ENCODE data around the gene COL7A1. TPM values are rescaled to one million over a fixed set of nuclear protein-coding genes. Genes with fewer than 3 reads are reported as not detected.

Gene COL7A1
- total RNA-seq, 1 experiment from 2014 or later = 8.1 TPM

DNA sequence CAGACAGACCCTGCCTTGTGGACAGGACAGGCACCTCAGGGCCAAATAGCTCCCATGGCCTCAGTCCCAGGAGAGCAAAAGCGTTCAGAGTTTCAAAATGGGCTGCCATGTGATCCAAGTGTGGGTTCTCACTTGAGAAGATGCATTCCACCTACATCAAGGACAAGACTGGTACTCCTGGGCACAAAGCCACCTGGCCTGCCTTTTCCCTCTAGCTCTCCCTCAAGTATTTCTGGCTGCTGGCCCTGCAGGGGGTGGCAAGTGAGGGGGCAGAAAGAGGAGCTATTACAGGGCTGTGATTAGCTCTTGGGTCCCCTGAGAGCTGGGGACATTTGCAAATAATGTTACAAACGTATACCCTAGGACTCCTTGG, 6.5 kb upstream of the COL7A1 start (continued):
- TF ChIP-seq, protein P1, sequence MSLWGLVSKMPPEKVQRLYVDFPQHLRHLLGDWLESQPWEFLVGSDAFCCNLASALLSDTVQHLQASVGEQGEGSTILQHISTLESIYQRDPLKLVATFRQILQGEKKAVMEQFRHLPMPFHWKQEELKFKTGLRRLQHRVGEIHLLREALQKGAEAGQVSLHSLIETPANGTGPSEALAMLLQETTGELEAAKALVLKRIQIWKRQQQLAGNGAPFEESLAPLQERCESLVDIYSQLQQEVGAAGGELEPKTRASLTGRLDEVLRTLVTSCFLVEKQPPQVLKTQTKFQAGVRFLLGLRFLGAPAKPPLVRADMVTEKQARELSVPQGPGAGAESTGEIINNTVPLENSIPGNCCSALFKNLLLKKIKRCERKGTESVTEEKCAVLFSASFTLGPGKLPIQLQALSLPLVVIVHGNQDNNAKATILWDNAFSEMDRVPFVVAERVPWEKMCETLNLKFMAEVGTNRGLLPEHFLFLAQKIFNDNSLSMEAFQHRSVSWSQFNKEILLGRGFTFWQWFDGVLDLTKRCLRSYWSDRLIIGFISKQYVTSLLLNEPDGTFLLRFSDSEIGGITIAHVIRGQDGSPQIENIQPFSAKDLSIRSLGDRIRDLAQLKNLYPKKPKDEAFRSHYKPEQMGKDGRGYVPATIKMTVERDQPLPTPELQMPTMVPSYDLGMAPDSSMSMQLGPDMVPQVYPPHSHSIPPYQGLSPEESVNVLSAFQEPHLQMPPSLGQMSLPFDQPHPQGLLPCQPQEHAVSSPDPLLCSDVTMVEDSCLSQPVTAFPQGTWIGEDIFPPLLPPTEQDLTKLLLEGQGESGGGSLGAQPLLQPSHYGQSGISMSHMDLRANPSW (CRISPR knock-in tag; conservative IDR thresholded peaks at IDR 0.05; ENCODE audit: low read depth) = no peak
- TF ChIP-seq FOXJ3 (CRISPR knock-in tag; IDR thresholded peaks at IDR 0.05; ENCODE audit: borderline replicate concordance) = no peak
- TF ChIP-seq ZBTB21 (CRISPR knock-in tag; IDR thresholded peaks at IDR 0.05; ENCODE audit: borderline replicate concordance) = no peak
- TF ChIP-seq, protein P2, sequence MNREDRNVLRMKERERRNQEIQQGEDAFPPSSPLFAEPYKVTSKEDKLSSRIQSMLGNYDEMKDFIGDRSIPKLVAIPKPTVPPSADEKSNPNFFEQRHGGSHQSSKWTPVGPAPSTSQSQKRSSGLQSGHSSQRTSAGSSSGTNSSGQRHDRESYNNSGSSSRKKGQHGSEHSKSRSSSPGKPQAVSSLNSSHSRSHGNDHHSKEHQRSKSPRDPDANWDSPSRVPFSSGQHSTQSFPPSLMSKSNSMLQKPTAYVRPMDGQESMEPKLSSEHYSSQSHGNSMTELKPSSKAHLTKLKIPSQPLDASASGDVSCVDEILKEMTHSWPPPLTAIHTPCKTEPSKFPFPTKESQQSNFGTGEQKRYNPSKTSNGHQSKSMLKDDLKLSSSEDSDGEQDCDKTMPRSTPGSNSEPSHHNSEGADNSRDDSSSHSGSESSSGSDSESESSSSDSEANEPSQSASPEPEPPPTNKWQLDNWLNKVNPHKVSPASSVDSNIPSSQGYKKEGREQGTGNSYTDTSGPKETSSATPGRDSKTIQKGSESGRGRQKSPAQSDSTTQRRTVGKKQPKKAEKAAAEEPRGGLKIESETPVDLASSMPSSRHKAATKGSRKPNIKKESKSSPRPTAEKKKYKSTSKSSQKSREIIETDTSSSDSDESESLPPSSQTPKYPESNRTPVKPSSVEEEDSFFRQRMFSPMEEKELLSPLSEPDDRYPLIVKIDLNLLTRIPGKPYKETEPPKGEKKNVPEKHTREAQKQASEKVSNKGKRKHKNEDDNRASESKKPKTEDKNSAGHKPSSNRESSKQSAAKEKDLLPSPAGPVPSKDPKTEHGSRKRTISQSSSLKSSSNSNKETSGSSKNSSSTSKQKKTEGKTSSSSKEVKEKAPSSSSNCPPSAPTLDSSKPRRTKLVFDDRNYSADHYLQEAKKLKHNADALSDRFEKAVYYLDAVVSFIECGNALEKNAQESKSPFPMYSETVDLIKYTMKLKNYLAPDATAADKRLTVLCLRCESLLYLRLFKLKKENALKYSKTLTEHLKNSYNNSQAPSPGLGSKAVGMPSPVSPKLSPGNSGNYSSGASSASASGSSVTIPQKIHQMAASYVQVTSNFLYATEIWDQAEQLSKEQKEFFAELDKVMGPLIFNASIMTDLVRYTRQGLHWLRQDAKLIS (CRISPR knock-in tag; IDR thresholded peaks at IDR 0.05; ENCODE audit: borderline replicate concordance) = no peak
- no peak for TF ChIP-seq CREM (CRISPR knock-in tag; IDR thresholded peaks at IDR 0.05)
- no peak for TF ChIP-seq ZNF232 (CRISPR knock-in tag; IDR thresholded peaks at IDR 0.05)
- TF ChIP-seq, protein P3, sequence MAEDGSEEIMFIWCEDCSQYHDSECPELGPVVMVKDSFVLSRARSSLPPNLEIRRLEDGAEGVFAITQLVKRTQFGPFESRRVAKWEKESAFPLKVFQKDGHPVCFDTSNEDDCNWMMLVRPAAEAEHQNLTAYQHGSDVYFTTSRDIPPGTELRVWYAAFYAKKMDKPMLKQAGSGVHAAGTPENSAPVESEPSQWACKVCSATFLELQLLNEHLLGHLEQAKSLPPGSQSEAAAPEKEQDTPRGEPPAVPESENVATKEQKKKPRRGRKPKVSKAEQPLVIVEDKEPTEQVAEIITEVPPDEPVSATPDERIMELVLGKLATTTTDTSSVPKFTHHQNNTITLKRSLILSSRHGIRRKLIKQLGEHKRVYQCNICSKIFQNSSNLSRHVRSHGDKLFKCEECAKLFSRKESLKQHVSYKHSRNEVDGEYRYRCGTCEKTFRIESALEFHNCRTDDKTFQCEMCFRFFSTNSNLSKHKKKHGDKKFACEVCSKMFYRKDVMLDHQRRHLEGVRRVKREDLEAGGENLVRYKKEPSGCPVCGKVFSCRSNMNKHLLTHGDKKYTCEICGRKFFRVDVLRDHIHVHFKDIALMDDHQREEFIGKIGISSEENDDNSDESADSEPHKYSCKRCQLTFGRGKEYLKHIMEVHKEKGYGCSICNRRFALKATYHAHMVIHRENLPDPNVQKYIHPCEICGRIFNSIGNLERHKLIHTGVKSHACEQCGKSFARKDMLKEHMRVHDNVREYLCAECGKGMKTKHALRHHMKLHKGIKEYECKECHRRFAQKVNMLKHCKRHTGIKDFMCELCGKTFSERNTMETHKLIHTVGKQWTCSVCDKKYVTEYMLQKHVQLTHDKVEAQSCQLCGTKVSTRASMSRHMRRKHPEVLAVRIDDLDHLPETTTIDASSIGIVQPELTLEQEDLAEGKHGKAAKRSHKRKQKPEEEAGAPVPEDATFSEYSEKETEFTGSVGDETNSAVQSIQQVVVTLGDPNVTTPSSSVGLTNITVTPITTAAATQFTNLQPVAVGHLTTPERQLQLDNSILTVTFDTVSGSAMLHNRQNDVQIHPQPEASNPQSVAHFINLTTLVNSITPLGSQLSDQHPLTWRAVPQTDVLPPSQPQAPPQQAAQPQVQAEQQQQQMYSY (CRISPR knock-in tag; IDR thresholded peaks at IDR 0.05) = no peak
- TF ChIP-seq OVOL2 (CRISPR knock-in tag; IDR thresholded peaks at IDR 0.05; ENCODE audit: borderline replicate concordance) = no peak
- no peak for TF ChIP-seq ETV6 (CRISPR knock-in tag; IDR thresholded peaks at IDR 0.05)
- TF ChIP-seq ESRRA (CRISPR knock-in tag; IDR thresholded peaks at IDR 0.05; ENCODE audit: borderline replicate concordance) = no peak

DNA sequence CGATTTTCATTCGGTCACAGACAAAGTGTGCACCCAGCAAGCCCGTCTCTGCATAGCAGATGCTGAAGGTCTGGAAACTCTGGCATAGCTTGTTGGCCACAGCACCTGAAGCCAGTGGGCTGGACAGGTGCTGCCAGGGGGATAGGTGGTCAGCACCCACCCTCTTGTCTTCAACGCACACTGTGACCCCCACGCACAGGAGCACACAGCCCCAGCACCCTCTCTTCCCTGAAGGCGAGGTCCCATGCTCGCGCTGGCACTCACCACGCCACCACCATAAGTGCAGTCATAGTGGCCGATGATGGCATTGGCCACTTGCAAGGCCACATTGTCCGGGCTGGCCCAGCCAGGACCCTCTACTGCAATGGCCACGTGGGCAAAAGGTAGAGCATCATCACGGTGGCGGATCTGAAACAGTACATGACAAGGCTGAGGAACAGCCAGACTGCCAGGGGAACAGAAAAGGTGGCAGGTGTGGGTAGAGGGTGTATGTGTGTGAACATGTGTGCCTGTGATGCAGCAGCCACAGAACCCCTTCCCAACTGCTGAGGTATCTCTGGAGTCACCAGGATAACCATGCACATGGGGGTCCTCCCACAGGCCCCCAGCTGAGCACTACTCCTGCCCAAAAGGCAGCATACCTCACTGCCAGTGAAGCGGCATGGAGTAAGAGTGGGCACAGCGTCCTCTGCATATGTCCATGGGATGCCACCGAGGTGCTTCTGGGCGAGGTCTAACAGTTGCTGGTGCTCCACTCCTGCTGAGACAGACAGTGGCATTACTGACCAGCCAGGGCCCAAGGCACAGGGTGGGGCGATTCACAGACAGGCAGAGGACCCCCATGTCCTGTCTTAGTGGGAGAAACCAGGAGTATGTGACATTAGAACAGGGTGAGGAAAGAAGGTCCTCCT, 5.8 kb upstream of the COL7A1 start:
- no peaks in the 10 kb centered on the region for H3K9me3 Mint-ChIP-seq
- no peak for ATAC-seq
- H3K36me3 Mint-ChIP-seq = peaks cover 76% of the 10 kb centered on the region
- ChIA-PET CTCF (interaction anchor here (0.8 to 1.6 kb wide), 2 partner anchors 34 to 200 kb away, joined by 3 to 5 read pairs; partner anchors contain the start of gene SLC26A6), POLR2A (no interaction called here)
- peaks cover 5% of the 10 kb centered on the region for H3K4me1 Mint-ChIP-seq
- H3K27ac Mint-ChIP-seq = no peak overlapping the region
- H3K4me3 Mint-ChIP-seq = no peak overlapping the region
- DNase-seq (ENCODE audit: low spot score) = no peak
- no peaks in the 10 kb centered on the region for H3K27me3 Mint-ChIP-seq (ENCODE audit: low read depth)
- TF ChIP-seq ZNF263 (CRISPR knock-in tag; IDR thresholded peaks at IDR 0.05; ENCODE audit: low read depth) (no peak), RORB (CRISPR knock-in tag; IDR thresholded peaks at IDR 0.05) (no peak), NFYB (CRISPR knock-in tag; conservative IDR thresholded peaks at IDR 0.05; ENCODE audit: low read depth) (no peak), CBFB (CRISPR knock-in tag; IDR thresholded peaks at IDR 0.05; ENCODE audit: low read depth) (no peak), CREM (CRISPR knock-in tag; IDR thresholded peaks at IDR 0.05) (no peak), SMAD3 (CRISPR knock-in tag; IDR thresholded peaks at IDR 0.05; ENCODE audit: borderline replicate concordance) (no peak), TEAD4 (CRISPR knock-in tag; IDR thresholded peaks at IDR 0.05) (no peak)
- TF ChIP-seq, protein P4, sequence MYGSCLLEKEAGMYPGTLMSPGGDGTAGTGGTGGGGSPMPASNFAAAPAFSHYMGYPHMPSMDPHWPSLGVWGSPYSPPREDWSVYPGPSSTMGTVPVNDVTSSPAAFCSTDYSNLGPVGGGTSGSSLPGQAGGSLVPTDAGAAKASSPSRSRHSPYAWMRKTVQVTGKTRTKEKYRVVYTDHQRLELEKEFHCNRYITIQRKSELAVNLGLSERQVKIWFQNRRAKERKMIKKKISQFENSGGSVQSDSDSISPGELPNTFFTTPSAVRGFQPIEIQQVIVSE (CRISPR knock-in tag; IDR thresholded peaks at IDR 0.05; ENCODE audit: borderline replicate concordance) = no peak
- TF ChIP-seq, protein P5, sequence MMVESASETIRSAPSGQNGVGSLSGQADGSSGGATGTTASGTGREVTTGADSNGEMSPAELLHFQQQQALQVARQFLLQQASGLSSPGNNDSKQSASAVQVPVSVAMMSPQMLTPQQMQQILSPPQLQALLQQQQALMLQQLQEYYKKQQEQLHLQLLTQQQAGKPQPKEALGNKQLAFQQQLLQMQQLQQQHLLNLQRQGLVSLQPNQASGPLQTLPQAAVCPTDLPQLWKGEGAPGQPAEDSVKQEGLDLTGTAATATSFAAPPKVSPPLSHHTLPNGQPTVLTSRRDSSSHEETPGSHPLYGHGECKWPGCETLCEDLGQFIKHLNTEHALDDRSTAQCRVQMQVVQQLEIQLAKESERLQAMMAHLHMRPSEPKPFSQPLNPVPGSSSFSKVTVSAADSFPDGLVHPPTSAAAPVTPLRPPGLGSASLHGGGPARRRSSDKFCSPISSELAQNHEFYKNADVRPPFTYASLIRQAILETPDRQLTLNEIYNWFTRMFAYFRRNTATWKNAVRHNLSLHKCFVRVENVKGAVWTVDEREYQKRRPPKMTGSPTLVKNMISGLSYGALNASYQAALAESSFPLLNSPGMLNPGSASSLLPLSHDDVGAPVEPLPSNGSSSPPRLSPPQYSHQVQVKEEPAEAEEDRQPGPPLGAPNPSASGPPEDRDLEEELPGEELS (CRISPR knock-in tag; IDR thresholded peaks at IDR 0.05) = no peak
